ENCODE measurements around the gene SATB2.

The SATB2 gene

GRCh38 chr2:199230091-199230490 is 227.6 kb downstream of the SATB2 start:
- no peak for DNase-seq

GRCh38 chr2:199228887-199229819 is 228.6 kb downstream of the SATB2 start:
- DNase-seq = peak; percentile 90

GRCh38 chr2:199223791-199224190 is 233.9 kb downstream of the SATB2 start:
- no peak for DNase-seq

- peak; percentile 20 for DNase-seq
Measured at GRCh38 chr2:199220920-199221319, 236.8 kb downstream of the SATB2 start.

GRCh38 chr2:199219551-199219950 is 238.2 kb downstream of the SATB2 start:
- DNase-seq = no peak

Data from fibroblast of skin of back (primary cell).